GM13976 (cell line): ENCODE results near the gene ERMARD.
A peak's percentile ranks its signal among the peaks of the same experiment; 100 is the strongest.

ENCODE experiments used
- DNase-seq: peaks from one replicate; pipeline ENCODE4 v3.0.0; 2012; ENCODE audit warnings: low spot score
- in situ Hi-C: fragments of 300-500 bp; cut with MboI; formaldehyde crosslinking; loops from one replicate; pipeline ENCODE4 v1.12.0; 2022; ENCODE audit warnings: low sequenced_read_pairs, mixed read lengths, inconsistent platforms; ENCODE audit not compliant: unreplicated experiment
- TF ChIP-seq, protein P1 (sequence below): IDR thresholded peaks from 2 replicates; pipeline ENCODE4 v1.5.1; 2012; ENCODE audit warnings: borderline replicate concordance, mild to moderate bottlenecking; ENCODE audit not compliant: insufficient read depth; ENCODE audit errors: extremely low read depth, missing control alignments, control extremely low read depth

ERMARD gene

GRCh38 chr6:169723991-169724493 lies 27.4 kb upstream of the ERMARD start:
- DNase-seq = peak; percentile 81
- TF ChIP-seq, protein P1, sequence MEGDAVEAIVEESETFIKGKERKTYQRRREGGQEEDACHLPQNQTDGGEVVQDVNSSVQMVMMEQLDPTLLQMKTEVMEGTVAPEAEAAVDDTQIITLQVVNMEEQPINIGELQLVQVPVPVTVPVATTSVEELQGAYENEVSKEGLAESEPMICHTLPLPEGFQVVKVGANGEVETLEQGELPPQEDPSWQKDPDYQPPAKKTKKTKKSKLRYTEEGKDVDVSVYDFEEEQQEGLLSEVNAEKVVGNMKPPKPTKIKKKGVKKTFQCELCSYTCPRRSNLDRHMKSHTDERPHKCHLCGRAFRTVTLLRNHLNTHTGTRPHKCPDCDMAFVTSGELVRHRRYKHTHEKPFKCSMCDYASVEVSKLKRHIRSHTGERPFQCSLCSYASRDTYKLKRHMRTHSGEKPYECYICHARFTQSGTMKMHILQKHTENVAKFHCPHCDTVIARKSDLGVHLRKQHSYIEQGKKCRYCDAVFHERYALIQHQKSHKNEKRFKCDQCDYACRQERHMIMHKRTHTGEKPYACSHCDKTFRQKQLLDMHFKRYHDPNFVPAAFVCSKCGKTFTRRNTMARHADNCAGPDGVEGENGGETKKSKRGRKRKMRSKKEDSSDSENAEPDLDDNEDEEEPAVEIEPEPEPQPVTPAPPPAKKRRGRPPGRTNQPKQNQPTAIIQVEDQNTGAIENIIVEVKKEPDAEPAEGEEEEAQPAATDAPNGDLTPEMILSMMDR = no peak
- in situ Hi-C loops = no loop called here

DNA sequence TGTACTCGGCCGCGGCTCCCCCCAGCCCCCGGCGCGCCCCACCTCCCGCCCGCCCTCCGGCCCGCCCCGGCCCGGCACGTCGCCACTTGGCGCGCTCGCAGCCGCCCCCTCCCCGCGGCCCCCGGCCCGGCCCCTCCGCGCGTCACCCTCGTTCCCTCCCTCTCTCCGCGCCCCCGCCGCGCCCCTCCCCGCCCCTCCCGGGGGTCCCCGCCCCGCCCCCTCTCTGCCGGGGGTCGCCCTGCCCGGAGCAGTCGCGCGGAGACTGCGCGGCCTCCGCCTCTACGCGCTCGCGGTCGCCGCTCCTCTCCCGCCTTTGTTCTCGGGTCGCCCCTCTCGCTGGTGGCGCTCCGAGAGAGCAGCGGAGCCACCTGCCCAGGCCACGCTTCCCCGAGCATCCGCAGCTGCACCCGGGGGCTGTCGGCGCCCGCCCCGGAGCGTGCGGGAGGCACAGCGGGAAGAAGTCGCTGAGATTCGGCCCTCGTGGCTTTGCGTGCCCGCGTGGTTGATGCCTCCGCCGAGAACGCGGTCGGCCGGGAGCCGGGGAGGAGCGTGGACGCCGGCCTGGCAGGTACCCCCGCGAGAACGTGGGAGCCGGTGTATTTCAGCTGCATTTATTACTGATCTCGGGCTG lies 26.8 kb upstream of the ERMARD start, which contains the start of gene PHF10:
PHF10 (minus strand) TSS at position 7 of the 631 bp plus-strand sequence. CDS start 569 bp downstream, outside the sequence.
- TF ChIP-seq, protein P1 = no peak
- in situ Hi-C loops = no loop called here
- DNase-seq = peak; percentile 89

GRCh38 chr6:169725125-169726048 lies 26.0 kb upstream of the ERMARD start:
- no peak for DNase-seq
- TF ChIP-seq, protein P1 = no peak
- in situ Hi-C loops = no loop called here

DNA sequence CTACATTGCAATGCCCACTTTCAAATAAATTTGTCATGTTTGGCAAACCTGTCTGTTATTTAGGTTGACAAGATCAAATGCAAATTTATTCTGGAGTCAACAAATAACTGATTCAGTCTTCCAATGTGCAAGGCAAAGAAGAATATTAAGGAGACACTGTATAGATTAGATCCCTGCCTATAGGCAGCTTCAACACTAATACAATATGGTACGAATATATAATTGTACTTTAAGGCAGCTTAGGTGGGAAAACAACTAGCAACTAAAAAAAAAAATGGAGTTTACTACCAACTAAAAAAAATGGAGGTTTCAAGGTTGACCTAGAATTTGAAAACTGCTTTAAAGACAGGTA lies 25.4 kb upstream of the ERMARD start:
- TF ChIP-seq, protein P1 = no peak
- no peak for DNase-seq

GRCh38 chr6:169726963-169727362 lies 24.5 kb upstream of the ERMARD start:
- TF ChIP-seq, protein P1 = no peak
- in situ Hi-C loops = no loop called here
- DNase-seq = no peak

More for the DNA sequence above, 25.4 kb upstream of the ERMARD start:
- in situ Hi-C loops = no loop called here

DNA sequence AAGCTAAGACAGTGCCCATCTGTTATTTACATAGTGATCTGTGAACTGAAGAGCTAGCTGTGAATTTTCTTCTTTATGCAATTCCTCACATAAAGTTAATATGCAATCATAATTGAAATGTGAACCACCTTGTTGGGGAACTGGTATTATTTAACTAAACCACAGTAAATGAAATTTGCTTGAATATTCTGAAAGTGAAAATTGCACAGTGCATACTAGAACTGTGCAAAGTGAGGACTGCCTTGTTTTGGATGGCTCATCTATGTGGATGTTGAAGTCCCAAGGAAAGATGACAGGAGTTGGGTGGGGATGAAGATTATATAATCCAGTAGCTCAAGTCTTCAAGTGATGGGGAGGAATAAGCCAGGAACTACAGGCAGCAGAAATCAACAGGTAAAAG lies 21.5 kb upstream of the ERMARD start:
- TF ChIP-seq, protein P1 = no peak
- no peak for DNase-seq
- in situ Hi-C loops = no loop called here
